Stimulated activated CD4-positive, alpha-beta T cell treated with anti-CD3 and anti-CD28 coated beads, Interleukin-2, amount 100 ng/mL, for 24 hours (primary cell): ENCODE results near the gene KLRC4.
"Not testable (repeated sequence)": the region's sequence is repeated elsewhere in the genome, so short reads cannot be mapped to it uniquely, and the experiment has no call there.

Experiments used
- DNase-seq, 2 donors: peaks; one replicate each; pipeline ENCODE4 v3.0.0-alpha.2; 2020

KLRC4 gene

GRCh38 chr12:10409392-10409791 lies at the start of gene KLRC4:
Gene KLRC4, minus strand, starts transcription at chr12:10409757. Its CDS starts 182 bp downstream, at chr12:10409575.
- no peak for DNase-seq

GRCh38 chr12:10457760-10458159 lies 48.2 kb upstream of the KLRC4 start:
- no peak for DNase-seq

- DNase-seq = no peak
Measured at GRCh38 chr12:10456856-10457255, 47.3 kb upstream of the KLRC4 start.

GRCh38 chr12:10455766-10456165 lies 46.2 kb upstream of the KLRC4 start:
- DNase-seq = no peak

- no peak for DNase-seq
Measured at GRCh38 chr12:10454531-10454930, 45.0 kb upstream of the KLRC4 start.

GRCh38 chr12:10453156-10453555 lies 43.6 kb upstream of the KLRC4 start, which contains the start of gene KLRC1:
Gene KLRC1, minus strand, starts transcription at chr12:10453377. Its CDS starts 2,221 bp downstream, at chr12:10451156.
- no peak for DNase-seq

GRCh38 chr12:10448236-10448635 lies 38.7 kb upstream of the KLRC4 start:
- no peak for DNase-seq

GRCh38 chr12:10446052-10446451 lies 36.5 kb upstream of the KLRC4 start:
- DNase-seq = not testable (repeated sequence)

- not testable (repeated sequence) for DNase-seq
Measured at GRCh38 chr12:10441144-10441543, 31.6 kb upstream of the KLRC4 start.

- DNase-seq = not testable (repeated sequence)
Measured at GRCh38 chr12:10439608-10440274, 30.2 kb upstream of the KLRC4 start.

- DNase-seq = not testable (repeated sequence)
Measured at GRCh38 chr12:10437601-10438000, 28.0 kb upstream of the KLRC4 start.

- not testable (repeated sequence) for DNase-seq
Measured at GRCh38 chr12:10435816-10436215, 26.3 kb upstream of the KLRC4 start, which contains the start of gene KLRC2. Gene KLRC2, minus strand, starts transcription at chr12:10436010. Its CDS starts 24 bp downstream, at chr12:10435986.

- not testable (repeated sequence) for DNase-seq
Measured at GRCh38 chr12:10430623-10431022, 21.1 kb upstream of the KLRC4 start.

- not testable (repeated sequence) for DNase-seq
Measured at GRCh38 chr12:10425938-10426337, 16.4 kb upstream of the KLRC4 start.

- not testable (repeated sequence) for DNase-seq
Measured at GRCh38 chr12:10424260-10424899, 14.8 kb upstream of the KLRC4 start.

- not testable (repeated sequence) for DNase-seq
Measured at GRCh38 chr12:10422159-10422558, 12.6 kb upstream of the KLRC4 start.

- DNase-seq = not testable (repeated sequence)
Measured at GRCh38 chr12:10420334-10420733, 10.8 kb upstream of the KLRC4 start, which contains the start of gene KLRC3. Gene KLRC3, minus strand, starts transcription at chr12:10420595. Its CDS starts 45 bp downstream, at chr12:10420550.

- DNase-seq = no peak
Measured at GRCh38 chr12:10408842-10409241, 715 bp downstream of the KLRC4 start.

GRCh38 chr12:10406725-10407124 lies 2.8 kb downstream of the KLRC4 start:
- DNase-seq = no peak

GRCh38 chr12:10405294-10405693 lies 4.3 kb downstream of the KLRC4 start:
- no peak for DNase-seq

- DNase-seq = no peak
Measured at GRCh38 chr12:10404798-10405197, 4.8 kb downstream of the KLRC4 start.

GRCh38 chr12:10400829-10401228 lies 8.7 kb downstream of the KLRC4 start:
- no peak for DNase-seq

GRCh38 chr12:10398168-10398567 lies 11.4 kb downstream of the KLRC4 start:
- no peak for DNase-seq

- no peak for DNase-seq
Measured at GRCh38 chr12:10397296-10397695, 12.3 kb downstream of the KLRC4 start.
